ENCODE data around the gene UBLCP1.
A peak's percentile ranks its signal among the peaks of the same experiment; 100 is the strongest.
"Not testable (repeated sequence)": the region's sequence is repeated elsewhere in the genome, so short reads cannot be mapped to it uniquely, and the experiment has no call there.

The UBLCP1 gene

GRCh38 chr5:159262472-159262858 is 625 bp upstream of the UBLCP1 start:
- DNase-seq, result no peak
- Histone ChIP-seq H3K27ac (ENCODE audit: insufficient read depth in 1 of 2, low read depth in 1 of 2, low read length in 2 of 2, poor library complexity in 1 of 2, severe bottlenecking in 2 of 2) (peak overlapping the region in 1 of 2 experiments; percentile 83), H3K27me3 (replicated peaks in 2 of 5; ENCODE audit: control insufficient read depth in 4 of 5, insufficient read depth in 5 of 5, low read length in 4 of 5) (no peaks in the 10 kb centered on the region), H3K4me3 (ENCODE audit: control insufficient read depth in 1 of 7, extremely low read depth in 1 of 7, insufficient read depth in 4 of 7, low read depth in 2 of 7, low read length in 6 of 7) (peak overlapping the region; percentile 61 to 95 (median 91)), H3K36me3 (ENCODE audit: control insufficient read depth in 4 of 4, insufficient read depth in 4 of 4, low read length in 3 of 4) (peaks cover 0 to 4% (median 0%) of the 10 kb centered on the region in 4 experiments), H3K9me3 (ENCODE audit: control extremely low read depth in 1 of 5, control insufficient read depth in 4 of 5, insufficient read depth in 2 of 5, low read depth in 1 of 5, low read length in 4 of 5) (peaks cover 0 to 11% (median 5%) of the 10 kb centered on the region in 5 experiments), H3K4me1 (ENCODE audit: control extremely low read depth in 1 of 4, control insufficient read depth in 4 of 4, insufficient read depth in 4 of 4, low read length in 3 of 4) (peaks cover 8 to 23% (median 17%) of the 10 kb centered on the region in 4 experiments)
- ChIA-PET CTCF (interaction anchor here (1.5 kb wide), 1 partner anchor 54 kb away, joined by 5 read pairs; no protein-coding TSS in a partner anchor), POLR2A (no interaction called here)
- WGBS (ENCODE audit: insufficient coverage), result 21% methylated on average over 4 of the region's 10 CpGs

DNA sequence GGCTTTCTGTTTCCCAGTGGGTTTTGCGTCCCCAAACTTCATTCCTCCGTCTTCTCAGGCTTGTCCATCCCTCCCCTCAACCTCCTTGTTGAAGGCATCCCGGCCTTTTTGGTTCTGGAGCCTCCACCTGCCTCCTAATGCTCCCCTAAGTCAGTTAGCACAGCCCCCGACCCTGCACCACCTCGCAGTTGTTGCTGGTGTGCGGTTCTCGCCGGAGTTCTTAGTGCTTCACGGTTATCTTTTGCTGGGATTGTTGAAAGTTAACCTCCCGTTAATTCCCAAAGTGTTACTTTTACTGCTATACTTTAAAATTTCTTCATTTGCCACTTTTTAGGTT is 447 bp downstream of the UBLCP1 start:
- Histone ChIP-seq H3K27ac (ENCODE audit: insufficient read depth in 1 of 2, low read depth in 1 of 2, low read length in 2 of 2, poor library complexity in 1 of 2, severe bottlenecking in 2 of 2) (peak overlapping the region in 1 of 2 experiments; percentile 83), H3K9me3 (ENCODE audit: control extremely low read depth in 1 of 5, control insufficient read depth in 4 of 5, insufficient read depth in 2 of 5, low read depth in 1 of 5, low read length in 4 of 5) (peaks cover 0 to 11% (median 5%) of the 10 kb centered on the region in 5 experiments), H3K4me1 (ENCODE audit: control extremely low read depth in 1 of 4, control insufficient read depth in 4 of 4, insufficient read depth in 4 of 4, low read length in 3 of 4) (peaks cover 8 to 23% (median 17%) of the 10 kb centered on the region in 4 experiments), H3K27me3 (replicated peaks in 2 of 5; ENCODE audit: control insufficient read depth in 4 of 5, insufficient read depth in 5 of 5, low read length in 4 of 5) (no peaks in the 10 kb centered on the region), H3K36me3 (ENCODE audit: control insufficient read depth in 4 of 4, insufficient read depth in 4 of 4, low read length in 3 of 4) (peaks cover 0 to 4% (median 2%) of the 10 kb centered on the region in 4 experiments), H3K4me3 (ENCODE audit: control insufficient read depth in 1 of 7, extremely low read depth in 1 of 7, insufficient read depth in 4 of 7, low read depth in 2 of 7, low read length in 6 of 7) (peak overlapping the region; percentile 61 to 95 (median 91))
- POLR2A ChIA-PET, result no interaction called here
- CTCF ChIA-PET, result interaction anchor here (0.8 to 1.2 kb wide), 2 partner anchors 107 to 108 kb away, joined by 3 to 5 read pairs; no protein-coding TSS in a partner anchor
- peak in 1 of 3 donors; percentile 26 for DNase-seq
- 8% methylated on average over 10 of the region's 10 CpGs for WGBS (ENCODE audit: insufficient coverage)

DNA sequence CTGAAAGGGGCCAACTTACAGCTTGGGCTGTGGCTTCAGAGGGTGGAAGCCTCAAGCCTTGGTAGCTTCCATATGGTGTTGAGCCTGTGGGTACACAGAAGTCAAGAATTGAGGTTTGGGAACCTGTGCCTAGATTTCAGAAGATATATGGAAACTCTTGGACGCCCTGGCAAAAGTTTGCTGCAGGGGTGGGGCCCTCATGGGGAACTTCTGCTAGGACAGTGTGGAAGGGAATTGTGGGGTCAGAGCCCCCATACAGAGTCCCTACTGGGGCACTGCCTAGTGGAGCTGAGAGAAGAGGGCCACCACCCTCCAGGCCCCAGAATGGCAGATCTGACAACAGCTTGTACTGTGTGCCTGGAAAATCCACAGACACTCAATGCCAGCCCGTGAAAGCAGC is 3.7 kb downstream of the UBLCP1 start:
- not testable (repeated sequence) for H3K27ac ChIP-seq (ENCODE audit: insufficient read depth in 1 of 2, low read depth in 1 of 2, low read length in 2 of 2, poor library complexity in 1 of 2, severe bottlenecking in 2 of 2); H3K27me3 ChIP-seq (replicated peaks in 2 of 5; ENCODE audit: control insufficient read depth in 4 of 5, insufficient read depth in 5 of 5, low read length in 4 of 5); H3K4me3 ChIP-seq (ENCODE audit: control insufficient read depth in 1 of 7, extremely low read depth in 1 of 7, insufficient read depth in 4 of 7, low read depth in 2 of 7, low read length in 6 of 7); DNase-seq
- CTCF ChIA-PET, result interaction anchor here (1.0 to 1.3 kb wide), 2 partner anchors 9 to 19 kb away, joined by 3 read pairs; no protein-coding TSS in a partner anchor
- H3K4me1 ChIP-seq (ENCODE audit: control extremely low read depth in 1 of 4, control insufficient read depth in 4 of 4, insufficient read depth in 4 of 4, low read length in 3 of 4), result peaks cover 8 to 22% (median 16%) of the 10 kb centered on the region in 4 experiments
- WGBS (ENCODE audit: insufficient coverage), result 100% methylated on average over 1 of the region's 2 CpGs
- peaks cover 0 to 16% (median 12%) of the 10 kb centered on the region in 4 experiments for H3K36me3 ChIP-seq (ENCODE audit: control insufficient read depth in 4 of 4, insufficient read depth in 4 of 4, low read length in 3 of 4)
- POLR2A ChIA-PET, result interaction anchor here (0.6 kb wide), 1 partner anchor 657 kb away, joined by 3 read pairs; no protein-coding TSS in a partner anchor
- peaks cover 0 to 11% (median 5%) of the 10 kb centered on the region in 5 experiments for H3K9me3 ChIP-seq (ENCODE audit: control extremely low read depth in 1 of 5, control insufficient read depth in 4 of 5, insufficient read depth in 2 of 5, low read depth in 1 of 5, low read length in 4 of 5)

GRCh38 chr5:159269723-159270122 is 6.6 kb downstream of the UBLCP1 start:
- H3K9me3 ChIP-seq (ENCODE audit: control extremely low read depth in 1 of 5, control insufficient read depth in 4 of 5, insufficient read depth in 2 of 5, low read depth in 1 of 5, low read length in 4 of 5), result peaks cover 0 to 11% (median 5%) of the 10 kb centered on the region in 5 experiments
- POLR2A ChIA-PET, result no interaction called here
- no peak for DNase-seq
- H3K4me1 ChIP-seq (ENCODE audit: control extremely low read depth in 1 of 4, control insufficient read depth in 4 of 4, insufficient read depth in 4 of 4, low read length in 3 of 4), result peaks cover 0 to 7% (median 3%) of the 10 kb centered on the region in 4 experiments
- H3K27ac ChIP-seq (ENCODE audit: insufficient read depth in 1 of 2, low read depth in 1 of 2, low read length in 2 of 2, poor library complexity in 1 of 2, severe bottlenecking in 2 of 2), result no peak overlapping the region
- H3K36me3 ChIP-seq (ENCODE audit: control insufficient read depth in 4 of 4, insufficient read depth in 4 of 4, low read length in 3 of 4), result peaks cover 4 to 23% (median 18%) of the 10 kb centered on the region in 4 experiments
- H3K27me3 ChIP-seq (replicated peaks in 2 of 5; ENCODE audit: control insufficient read depth in 4 of 5, insufficient read depth in 5 of 5, low read length in 4 of 5), result no peaks in the 10 kb centered on the region
- CTCF ChIA-PET, result no interaction called here
- H3K4me3 ChIP-seq (ENCODE audit: control insufficient read depth in 1 of 7, extremely low read depth in 1 of 7, insufficient read depth in 4 of 7, low read depth in 2 of 7, low read length in 6 of 7), result no peak overlapping the region
- WGBS (ENCODE audit: insufficient coverage), result no CpG with 5 or more reads among the region's 2 CpGs

GRCh38 chr5:159273923-159274322 is 10.8 kb downstream of the UBLCP1 start:
- Histone ChIP-seq H3K4me1 (ENCODE audit: control extremely low read depth in 1 of 4, control insufficient read depth in 4 of 4, insufficient read depth in 4 of 4, low read length in 3 of 4) (peaks cover 0 to 9% (median 4%) of the 10 kb centered on the region in 4 experiments), H3K27me3 (replicated peaks in 2 of 5; ENCODE audit: control insufficient read depth in 4 of 5, insufficient read depth in 5 of 5, low read length in 4 of 5) (no peaks in the 10 kb centered on the region), H3K9me3 (ENCODE audit: control extremely low read depth in 1 of 5, control insufficient read depth in 4 of 5, insufficient read depth in 2 of 5, low read depth in 1 of 5, low read length in 4 of 5) (no peaks in the 10 kb centered on the region), H3K27ac (ENCODE audit: insufficient read depth in 1 of 2, low read depth in 1 of 2, low read length in 2 of 2, poor library complexity in 1 of 2, severe bottlenecking in 2 of 2) (no peak overlapping the region), H3K36me3 (ENCODE audit: control insufficient read depth in 4 of 4, insufficient read depth in 4 of 4, low read length in 3 of 4) (peaks cover 4 to 30% (median 17%) of the 10 kb centered on the region in 4 experiments), H3K4me3 (ENCODE audit: control insufficient read depth in 1 of 7, extremely low read depth in 1 of 7, insufficient read depth in 4 of 7, low read depth in 2 of 7, low read length in 6 of 7) (no peak overlapping the region)
- CTCF ChIA-PET, result interaction anchor here (0.5 to 2.4 kb wide), 8 partner anchors 9 to 713 kb away, joined by 3 to 15 read pairs (median 5); no protein-coding TSS in a partner anchor
- POLR2A ChIA-PET, result no interaction called here
- DNase-seq, result no peak

GRCh38 chr5:159274676-159275075 is 11.6 kb downstream of the UBLCP1 start:
- H3K9me3 ChIP-seq (ENCODE audit: control extremely low read depth in 1 of 5, control insufficient read depth in 4 of 5, insufficient read depth in 2 of 5, low read depth in 1 of 5, low read length in 4 of 5), result no peaks in the 10 kb centered on the region
- DNase-seq, result peak in 1 of 3 donors; percentile 27
- peaks cover 4 to 31% (median 14%) of the 10 kb centered on the region in 4 experiments for H3K36me3 ChIP-seq (ENCODE audit: control insufficient read depth in 4 of 4, insufficient read depth in 4 of 4, low read length in 3 of 4)
- peak overlapping the region in 4 of 7 experiments; percentile 0 to 65 (median 24) for H3K4me3 ChIP-seq (ENCODE audit: control insufficient read depth in 1 of 7, extremely low read depth in 1 of 7, insufficient read depth in 4 of 7, low read depth in 2 of 7, low read length in 6 of 7)
- H3K4me1 ChIP-seq (ENCODE audit: control extremely low read depth in 1 of 4, control insufficient read depth in 4 of 4, insufficient read depth in 4 of 4, low read length in 3 of 4), result peaks cover 0 to 9% (median 4%) of the 10 kb centered on the region in 4 experiments
- ChIA-PET CTCF (interaction anchor here (0.6 to 2.4 kb wide), 9 partner anchors 9 to 713 kb away, joined by 3 to 15 read pairs (median 4); no protein-coding TSS in a partner anchor), POLR2A (no interaction called here)
- no peaks in the 10 kb centered on the region for H3K27me3 ChIP-seq (replicated peaks in 2 of 5; ENCODE audit: control insufficient read depth in 4 of 5, insufficient read depth in 5 of 5, low read length in 4 of 5)
- no peak overlapping the region for H3K27ac ChIP-seq (ENCODE audit: insufficient read depth in 1 of 2, low read depth in 1 of 2, low read length in 2 of 2, poor library complexity in 1 of 2, severe bottlenecking in 2 of 2)

GRCh38 chr5:159286420-159287035 is 23.4 kb downstream of the UBLCP1 start:
- no peaks in the 10 kb centered on the region for H3K27me3 ChIP-seq (replicated peaks in 2 of 5; ENCODE audit: control insufficient read depth in 4 of 5, insufficient read depth in 5 of 5, low read length in 4 of 5)
- DNase-seq, result peak; percentile 60 to 81 (median 79)
- no peak overlapping the region for H3K4me3 ChIP-seq (ENCODE audit: control insufficient read depth in 1 of 7, extremely low read depth in 1 of 7, insufficient read depth in 4 of 7, low read depth in 2 of 7, low read length in 6 of 7)
- no peaks in the 10 kb centered on the region for H3K9me3 ChIP-seq (ENCODE audit: control extremely low read depth in 1 of 5, control insufficient read depth in 4 of 5, insufficient read depth in 2 of 5, low read depth in 1 of 5, low read length in 4 of 5)
- CTCF ChIA-PET, result interaction anchor here (0.7 to 5.4 kb wide), 23 partner anchors 9 to 1091 kb away, joined by 3 to 48 read pairs (median 4); partner anchors contain the start of gene ADRA1B
- POLR2A ChIA-PET, result no interaction called here
- peaks cover 0 to 4% (median 2%) of the 10 kb centered on the region in 4 experiments for H3K4me1 ChIP-seq (ENCODE audit: control extremely low read depth in 1 of 4, control insufficient read depth in 4 of 4, insufficient read depth in 4 of 4, low read length in 3 of 4)
- WGBS (ENCODE audit: insufficient coverage), result 55% methylated on average over 7 of the region's 8 CpGs
- H3K36me3 ChIP-seq (ENCODE audit: control insufficient read depth in 4 of 4, insufficient read depth in 4 of 4, low read length in 3 of 4), result peaks cover 0 to 10% (median 7%) of the 10 kb centered on the region in 4 experiments
- no peak overlapping the region for H3K27ac ChIP-seq (ENCODE audit: insufficient read depth in 1 of 2, low read depth in 1 of 2, low read length in 2 of 2, poor library complexity in 1 of 2, severe bottlenecking in 2 of 2)

Data from common myeloid progenitor, CD34-positive (primary cell).